ENCODE data around the gene FGG.
"Not testable (repeated sequence)": the region's sequence is repeated elsewhere in the genome, so short reads cannot be mapped to it uniquely, and the experiment has no call there.

FGG gene

GRCh38 chr4:154611833-154612232 is 623 bp downstream of the FGG start:
- DNase-seq (ENCODE audit: low spot score) = no peak

- DNase-seq (ENCODE audit: low spot score) = no peak
These were observed 1.9 kb downstream of the FGG start for GRCh38 chr4:154610582-154610981.

GRCh38 chr4:154609532-154609931 is 2.9 kb downstream of the FGG start:
- DNase-seq (ENCODE audit: low spot score) = no peak

- DNase-seq (ENCODE audit: low spot score) = no peak
These were observed 3.8 kb downstream of the FGG start for GRCh38 chr4:154608361-154609252.

- no peak for DNase-seq (ENCODE audit: low spot score)
These were observed 5.4 kb downstream of the FGG start for GRCh38 chr4:154606728-154607723.

GRCh38 chr4:154604696-154605200 is 7.7 kb downstream of the FGG start:
- DNase-seq (ENCODE audit: low spot score) = no peak

GRCh38 chr4:154603033-154603943 is 9.2 kb downstream of the FGG start:
- DNase-seq (ENCODE audit: low spot score) = no peak

GRCh38 chr4:154602404-154603020 is 9.9 kb downstream of the FGG start:
- DNase-seq (ENCODE audit: low spot score) = no peak

- no peak for DNase-seq (ENCODE audit: low spot score)
These were observed 14.4 kb downstream of the FGG start for GRCh38 chr4:154597798-154598774.

GRCh38 chr4:154597281-154597680 is 15.2 kb downstream of the FGG start:
- DNase-seq (ENCODE audit: low spot score) = not testable (repeated sequence)

- no peak for DNase-seq (ENCODE audit: low spot score)
These were observed 16.6 kb downstream of the FGG start for GRCh38 chr4:154595807-154596206.

GRCh38 chr4:154594343-154594742 is 18.1 kb downstream of the FGG start:
- not testable (repeated sequence) for DNase-seq (ENCODE audit: low spot score)

GRCh38 chr4:154593868-154594267 is 18.6 kb downstream of the FGG start:
- DNase-seq (ENCODE audit: low spot score) = no peak

GRCh38 chr4:154591890-154592289 is 20.6 kb downstream of the FGG start:
- no peak for DNase-seq (ENCODE audit: low spot score)

- DNase-seq (ENCODE audit: low spot score) = no peak
These were observed 22.0 kb downstream of the FGG start, which contains the start of gene FGA for GRCh38 chr4:154590329-154591006. FGA (minus strand) TSS chr4:154590742; CDS start chr4:154590687, 55 bp downstream.

- DNase-seq (ENCODE audit: low spot score) = no peak
These were observed 22.9 kb downstream of the FGG start for GRCh38 chr4:154589296-154590197.

- DNase-seq (ENCODE audit: low spot score) = no peak
These were observed 24.3 kb downstream of the FGG start for GRCh38 chr4:154588198-154588597.
